DLD1 (cell line): ENCODE results near the gene TBC1D22A.
"Not testable (repeated sequence)": the region's sequence is repeated elsewhere in the genome, so short reads cannot be mapped to it uniquely, and the experiment has no call there.

ENCODE experiments used
- in situ Hi-C: cut with HindIII; loops from 2 replicates; pipeline ENCODE4 v1.10.0; 2017; ENCODE audit warnings: low sequenced_read_pairs

The TBC1D22A gene

DNA sequence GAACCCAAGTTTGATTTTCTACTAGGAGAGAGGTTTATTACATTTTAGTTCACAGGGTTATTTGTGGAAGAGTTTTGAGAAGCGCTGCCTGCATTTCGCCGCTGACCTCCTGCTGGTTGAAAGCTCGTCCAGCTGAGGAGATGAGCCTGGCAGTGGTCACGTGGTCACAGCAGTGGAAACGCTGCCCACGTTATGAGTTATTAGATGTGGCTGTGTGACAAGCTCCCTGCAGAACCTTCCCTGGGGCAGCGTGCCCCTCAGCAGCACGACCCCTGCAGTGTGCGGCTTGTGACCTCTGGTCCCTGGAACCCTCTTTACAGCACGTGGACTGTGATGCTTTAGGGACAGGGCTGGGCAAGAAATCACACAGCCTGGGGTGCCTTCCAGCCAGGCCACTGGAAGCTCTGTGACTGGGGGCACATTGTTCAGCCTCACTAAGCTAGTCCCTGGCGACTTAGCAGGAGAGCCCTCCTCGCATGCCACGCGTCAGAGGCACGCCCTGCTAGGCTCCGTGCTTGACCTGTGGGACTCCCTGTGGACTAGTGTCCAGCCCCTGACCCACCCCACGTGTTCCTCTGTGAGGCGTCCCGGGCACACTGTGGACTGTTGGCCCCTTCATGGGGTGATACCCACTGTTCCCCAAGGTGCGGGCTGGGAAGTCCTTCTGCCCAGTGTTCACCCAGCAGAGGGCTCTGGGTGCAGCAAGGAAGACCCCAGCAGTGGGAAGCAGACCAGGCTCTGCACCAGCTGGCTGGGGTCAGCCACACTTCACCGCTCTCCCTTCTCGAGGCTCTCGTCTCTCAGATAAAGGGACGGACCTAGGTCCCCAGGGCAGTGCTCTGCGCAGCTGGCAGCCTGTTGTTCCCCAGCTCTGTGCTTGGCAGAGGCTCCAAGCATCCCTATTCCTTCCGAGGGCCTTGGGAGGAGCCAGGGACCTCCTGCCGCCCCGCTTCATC, 349.5 kb downstream of the TBC1D22A start:
- in situ Hi-C loops = no loop called here

DNA sequence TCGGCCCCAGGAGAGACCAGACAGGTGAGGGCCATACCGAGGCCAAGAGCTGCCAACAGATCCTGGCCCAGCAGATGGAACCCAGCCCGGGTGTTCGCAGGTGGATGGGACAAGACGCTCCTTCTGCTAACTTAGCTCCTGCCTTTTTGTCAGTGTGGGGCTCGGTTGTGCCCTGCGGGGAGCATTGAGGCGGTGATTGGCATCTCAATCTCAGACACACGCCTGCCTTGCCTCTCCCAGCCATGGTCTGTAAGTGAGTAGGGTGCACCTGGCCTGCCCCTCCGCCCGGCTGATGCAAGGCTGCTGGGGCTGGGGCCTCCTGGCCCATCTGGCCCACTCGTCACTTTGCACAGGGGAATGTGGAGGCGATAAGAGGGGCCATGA, 350.1 kb downstream of the TBC1D22A start:
- in situ Hi-C loops = no loop called here

DNA sequence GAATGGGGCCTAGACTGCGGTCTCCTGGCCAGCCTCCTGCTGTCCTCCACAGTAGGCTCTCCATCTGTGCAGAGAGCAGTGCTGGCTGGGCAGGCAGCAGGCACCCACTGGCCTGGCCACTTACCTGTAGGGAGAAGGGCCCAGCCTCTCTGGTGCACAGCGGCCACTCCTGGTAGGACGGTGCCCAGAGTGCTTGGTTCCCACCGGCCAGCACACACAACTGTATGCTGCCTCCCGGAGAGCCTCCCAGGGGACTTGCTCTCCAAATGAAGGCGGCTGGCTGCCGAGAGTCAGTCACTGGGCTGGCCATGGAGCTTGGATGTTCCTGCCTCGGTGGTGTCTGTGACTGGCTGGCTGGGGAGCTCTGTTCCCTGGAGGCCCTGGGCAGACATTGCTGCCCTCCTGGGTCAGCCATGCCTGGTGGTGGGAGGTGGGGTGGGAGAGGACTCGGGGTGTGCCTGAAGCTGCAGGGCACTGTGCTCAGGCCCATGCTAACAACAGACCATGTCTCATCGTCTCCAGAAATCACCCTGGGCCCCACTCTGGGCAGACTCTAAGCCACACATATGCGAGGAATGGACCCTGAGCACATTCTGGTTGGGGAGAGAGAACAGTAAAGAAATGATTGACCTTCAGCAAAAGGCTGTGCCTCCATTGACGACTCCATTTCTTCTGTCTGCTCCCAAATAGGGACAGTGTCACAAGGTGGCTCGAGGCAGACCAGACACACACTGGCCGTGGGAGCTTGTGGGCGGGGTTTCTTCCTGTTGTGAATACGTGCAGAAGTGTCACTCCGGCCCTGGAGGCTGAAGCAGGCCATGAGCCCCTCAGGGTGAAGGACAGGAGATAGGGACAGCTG, 350.8 kb downstream of the TBC1D22A start:
- in situ Hi-C loops = no loop called here

DNA sequence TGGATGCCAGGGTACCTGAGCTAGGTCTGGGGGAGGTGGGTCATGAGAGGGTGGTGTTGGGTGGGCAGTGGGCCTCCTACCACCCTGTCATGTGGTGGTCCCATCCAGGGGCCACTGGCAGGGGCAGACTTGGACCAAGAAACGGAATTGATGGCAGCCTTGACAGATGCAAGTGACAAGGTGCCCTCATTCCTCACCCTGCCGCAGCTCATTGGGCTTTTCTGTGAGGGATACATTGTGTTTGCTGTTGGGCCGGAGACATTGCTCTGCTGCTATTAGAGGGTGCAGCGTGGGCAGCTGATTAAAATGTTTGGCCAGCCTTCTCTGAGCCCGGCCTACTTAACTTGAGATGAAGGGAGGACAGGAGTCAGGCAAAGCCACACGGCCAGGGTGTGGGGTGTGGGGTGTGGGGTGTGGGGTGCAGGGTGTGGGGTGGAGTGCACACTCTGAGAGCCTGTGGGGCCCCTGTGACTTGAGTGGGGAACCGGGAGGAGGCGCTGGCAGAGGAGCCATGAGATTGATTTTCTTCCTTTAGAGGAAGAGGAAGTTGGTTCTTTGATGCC, 351.5 kb downstream of the TBC1D22A start:
- in situ Hi-C loops = no loop called here

DNA sequence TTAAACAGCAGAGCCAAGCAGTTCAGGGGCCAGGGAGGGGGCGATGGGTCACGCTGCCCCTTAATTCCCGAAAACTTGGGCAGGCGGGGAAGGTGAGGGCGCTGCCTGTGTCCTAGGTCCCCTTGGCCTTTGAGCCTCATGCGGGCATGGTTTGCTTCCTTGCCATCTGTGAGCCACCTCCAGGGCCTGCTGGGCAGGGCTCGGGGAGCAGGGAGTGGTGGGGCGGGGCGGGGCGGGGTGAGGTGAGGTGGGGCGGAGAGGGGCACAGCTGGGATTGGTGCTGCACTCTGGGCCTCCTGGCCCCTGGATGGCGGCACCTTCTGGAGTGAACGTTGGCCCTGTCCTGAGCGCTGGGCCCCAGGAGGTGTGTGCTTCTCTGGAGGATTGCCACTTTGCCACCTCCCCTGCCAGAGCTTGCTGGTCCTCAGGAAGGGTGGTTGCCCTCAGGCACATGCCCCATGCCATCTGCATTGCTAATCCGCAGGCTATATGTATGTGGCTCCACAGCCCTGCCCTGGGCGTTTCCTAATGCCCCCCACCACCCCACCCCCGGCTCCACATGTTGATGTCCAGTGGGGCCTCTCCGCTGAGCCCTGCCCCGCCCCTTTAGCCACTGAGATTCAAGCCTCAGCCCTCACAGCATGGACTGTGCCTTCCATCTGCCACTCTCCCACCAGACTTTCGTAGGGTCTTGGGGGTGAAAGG, 352.5 kb downstream of the TBC1D22A start:
- in situ Hi-C loops = no loop called here

DNA sequence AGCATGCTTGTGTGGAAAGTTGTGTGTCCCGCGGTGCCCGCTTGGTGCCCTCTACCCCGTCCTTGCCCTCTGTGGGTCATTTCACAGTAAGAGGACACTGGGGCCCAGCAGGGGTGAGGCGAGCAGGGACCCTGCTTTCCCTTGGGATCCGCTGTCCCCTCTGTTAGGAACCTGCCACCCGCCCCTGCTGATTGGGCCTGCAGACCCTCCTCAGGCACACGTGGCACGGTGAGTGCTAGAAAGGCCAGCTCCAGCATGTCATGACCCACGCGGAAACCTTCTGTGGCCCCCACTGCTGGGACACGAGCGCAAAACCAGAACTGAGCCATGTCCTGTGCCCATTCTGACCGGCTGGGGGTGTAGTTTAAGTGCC, 353.1 kb downstream of the TBC1D22A start:
- in situ Hi-C loops = no loop called here

DNA sequence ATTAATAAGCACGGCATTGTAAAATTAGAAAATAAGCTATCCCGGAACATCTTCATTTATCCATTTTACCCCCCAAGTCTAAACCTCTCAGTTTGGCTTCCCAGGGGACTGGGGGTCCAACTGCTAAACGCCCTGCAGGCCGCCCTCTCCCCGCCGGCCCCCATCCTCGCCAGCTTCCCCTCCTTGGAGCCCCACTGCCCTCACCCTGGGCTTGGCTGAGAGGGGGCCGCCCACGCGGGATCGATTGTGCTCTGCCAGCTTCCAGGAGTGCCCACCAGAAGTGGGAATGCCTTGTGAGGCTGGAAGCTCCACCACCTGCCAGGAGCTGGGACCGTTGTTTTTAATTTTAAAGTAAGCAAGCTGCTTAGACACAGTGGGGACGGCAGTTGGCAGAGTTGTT, 353.5 kb downstream of the TBC1D22A start:
- in situ Hi-C loops = no loop called here

DNA sequence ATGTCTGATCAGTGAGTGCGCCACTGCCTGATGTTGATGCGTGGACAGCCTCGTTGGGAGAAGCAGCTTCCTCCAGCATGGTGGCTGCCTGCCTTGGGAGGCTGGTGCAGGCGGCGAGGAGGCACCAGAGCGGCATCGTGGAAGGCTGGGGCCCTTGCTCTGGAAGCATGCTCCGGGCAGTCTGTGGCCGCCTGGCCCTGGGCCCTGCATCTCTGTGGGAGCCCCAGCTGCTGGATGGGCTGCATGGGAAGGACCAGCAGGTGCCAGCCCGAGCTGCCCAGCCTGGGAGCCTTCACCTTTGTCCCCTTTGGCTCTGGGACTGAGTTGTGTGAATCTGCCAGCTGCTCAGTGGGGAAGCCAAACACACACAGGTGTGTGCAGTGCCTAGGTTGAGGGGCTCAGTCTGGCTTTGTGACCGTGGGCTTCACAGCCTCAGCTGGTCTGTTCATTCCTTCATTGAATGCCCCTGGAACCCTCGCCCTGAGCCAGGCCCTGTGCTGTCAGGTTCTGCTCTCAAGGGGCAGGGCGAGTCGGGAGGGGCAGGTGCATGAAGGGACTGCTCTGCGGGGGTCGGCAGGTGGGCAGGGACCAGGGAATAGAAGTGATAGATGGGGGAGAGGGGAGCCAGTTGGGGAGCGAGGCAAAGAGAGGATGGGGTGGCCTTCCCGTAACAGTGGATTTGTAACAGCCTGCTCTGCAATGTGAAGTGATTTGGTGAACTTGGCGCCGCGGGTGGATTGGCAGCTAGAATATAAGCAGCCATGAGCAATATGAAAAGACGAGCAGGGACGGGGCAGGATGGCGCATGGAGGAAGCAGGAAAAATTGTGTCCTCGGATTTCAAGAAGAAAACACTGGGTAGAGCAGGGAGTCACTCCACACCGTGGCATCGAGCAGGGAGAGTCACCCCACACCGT, 354.2 kb downstream of the TBC1D22A start:
- in situ Hi-C loops = no loop called here

DNA sequence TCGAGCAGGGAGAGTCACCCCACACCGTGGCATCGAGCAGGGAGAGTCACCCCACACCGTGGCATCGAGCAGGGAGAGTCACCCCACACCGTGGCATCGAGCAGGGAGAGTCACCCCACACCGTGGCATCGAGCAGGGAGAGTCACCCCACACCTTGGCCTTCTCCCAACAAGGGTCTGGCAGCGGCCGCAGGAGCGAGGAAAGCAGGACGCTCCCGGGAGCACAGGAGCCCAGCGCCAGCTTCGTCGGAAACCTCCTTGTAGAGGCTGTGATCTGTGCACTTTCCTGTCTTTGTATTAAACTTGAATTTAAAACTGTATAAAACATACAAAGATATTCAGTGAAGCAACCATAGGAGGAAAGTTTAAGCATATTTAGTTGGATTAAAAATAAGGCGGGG, 355.0 kb downstream of the TBC1D22A start:
- in situ Hi-C loops = not testable (repeated sequence)

DNA sequence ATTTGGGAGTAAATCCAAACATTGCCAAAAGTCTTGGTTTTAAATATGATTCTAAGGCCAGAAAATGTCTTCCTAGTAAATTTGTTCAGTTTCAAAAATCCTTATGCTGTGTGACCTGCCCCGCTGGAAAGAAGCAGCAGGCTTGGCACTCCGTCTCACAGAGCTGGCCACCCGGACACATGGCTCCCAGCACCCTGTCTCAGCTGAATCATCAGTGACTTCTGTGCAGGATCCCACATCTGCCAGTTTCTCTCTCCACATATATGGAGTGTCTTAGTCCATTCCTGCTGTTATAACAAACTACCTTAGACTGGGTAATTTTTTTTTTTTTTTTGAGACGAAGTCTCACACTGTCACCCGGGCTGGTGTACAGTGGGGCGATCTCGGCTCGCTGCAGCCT, 356.7 kb downstream of the TBC1D22A start:
- in situ Hi-C loops = no loop called here

DNA sequence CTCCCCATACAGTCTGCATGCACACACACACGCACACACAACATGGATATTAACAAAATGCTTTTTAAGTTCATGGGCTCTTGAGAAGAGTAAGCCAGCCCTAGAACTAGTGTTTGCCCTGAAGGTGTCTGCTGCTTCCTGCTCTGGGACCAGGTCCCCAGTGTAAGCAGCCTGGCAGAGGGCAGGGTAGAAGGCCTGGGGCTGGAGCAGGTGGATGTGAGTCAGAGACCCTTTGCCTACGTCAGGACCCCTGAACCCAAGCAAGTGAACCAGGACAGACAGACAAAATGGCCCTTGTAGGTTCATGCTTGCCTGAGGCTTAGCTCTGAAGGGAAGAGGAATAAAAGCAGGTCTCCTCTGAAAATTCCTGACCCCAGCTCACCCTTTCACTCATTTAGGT, 357.9 kb downstream of the TBC1D22A start:
- in situ Hi-C loops = no loop called here

DNA sequence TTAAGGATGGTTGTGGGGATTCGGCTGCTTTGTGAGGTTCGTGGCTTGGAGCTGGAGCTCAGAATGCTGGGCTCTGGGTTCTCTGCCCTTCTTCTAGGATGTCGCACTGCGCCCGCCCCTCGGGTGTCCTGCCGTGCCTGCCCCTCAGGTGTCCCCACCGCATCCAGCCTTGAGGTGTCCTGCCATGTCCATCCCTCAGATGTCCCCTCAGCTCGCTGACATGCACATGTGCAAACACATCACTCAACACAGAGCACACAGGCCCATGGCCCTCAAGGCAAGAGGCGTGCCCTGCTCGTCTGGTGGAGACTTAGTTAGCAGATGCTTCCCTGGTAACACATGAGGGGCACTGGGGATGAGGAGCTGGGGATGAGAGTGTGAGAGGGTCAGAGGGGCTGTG, 359.3 kb downstream of the TBC1D22A start:
- in situ Hi-C loops = no loop called here

DNA sequence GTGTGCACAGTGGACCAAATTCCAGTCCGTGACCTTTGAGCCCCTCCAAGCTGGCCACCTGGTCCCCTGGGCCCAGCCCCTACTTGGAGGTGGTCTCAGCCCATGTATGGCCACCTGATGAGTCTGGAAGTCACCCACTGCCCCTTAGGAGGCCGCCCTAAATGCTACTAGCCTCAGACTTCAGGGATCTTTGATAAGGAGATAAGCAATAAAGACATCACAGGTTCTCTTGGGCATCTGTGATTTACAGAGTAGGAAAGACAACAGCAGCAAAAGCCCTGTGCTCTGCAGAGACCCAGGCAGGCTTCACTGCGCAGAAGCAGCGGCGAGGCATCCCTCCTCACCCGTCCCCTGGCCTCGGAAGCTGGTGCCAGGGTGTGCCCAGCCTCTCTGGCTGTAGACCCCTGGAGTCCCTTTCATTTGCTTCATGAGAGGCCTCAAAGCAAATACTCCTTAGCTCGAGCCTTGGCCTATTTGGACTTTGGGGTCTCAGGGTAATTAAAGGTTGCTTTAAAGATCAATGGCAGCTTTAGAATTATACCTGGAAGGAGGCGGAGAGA, 360.1 kb downstream of the TBC1D22A start:
- in situ Hi-C loops = no loop called here

DNA sequence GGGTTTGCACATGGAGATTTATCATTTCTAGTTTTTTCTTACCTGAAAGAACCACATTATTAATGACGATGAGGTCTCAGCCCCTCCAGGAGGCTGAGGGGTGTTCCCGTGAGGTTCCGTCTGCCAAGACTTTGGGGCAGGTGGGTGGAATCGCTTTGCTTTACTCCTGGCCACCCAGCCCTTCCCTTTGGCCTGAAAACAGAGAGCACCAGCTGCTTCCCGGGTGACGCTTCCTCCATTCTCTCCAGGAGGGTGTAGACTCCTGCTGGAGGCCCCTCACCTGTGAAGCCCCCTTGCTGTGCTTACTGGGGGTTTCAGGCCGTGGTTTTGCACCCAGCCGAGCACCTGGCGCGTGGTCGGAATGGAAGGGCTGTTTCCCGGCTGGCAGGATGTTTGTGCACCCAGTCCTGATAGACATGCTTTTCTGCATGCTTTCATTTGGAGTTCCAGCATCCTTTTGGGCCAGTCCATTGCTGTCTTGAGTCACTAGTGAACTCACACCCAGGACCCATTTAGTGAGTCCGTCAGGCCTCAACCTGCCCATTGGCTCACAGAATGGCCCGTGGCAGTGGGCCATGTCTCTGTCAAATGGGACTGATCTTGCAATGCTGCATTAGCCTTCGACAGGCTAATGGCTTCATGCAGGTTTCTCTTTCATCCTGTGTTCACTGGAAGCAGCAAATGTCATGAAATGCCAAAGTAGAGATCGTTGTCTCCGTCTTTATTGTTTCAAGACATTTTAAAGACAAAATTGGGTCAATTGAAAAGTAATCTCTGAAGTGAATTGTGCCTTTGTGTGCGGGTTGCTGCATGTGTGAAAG, 360.8 kb downstream of the TBC1D22A start:
- in situ Hi-C loops = no loop called here

DNA sequence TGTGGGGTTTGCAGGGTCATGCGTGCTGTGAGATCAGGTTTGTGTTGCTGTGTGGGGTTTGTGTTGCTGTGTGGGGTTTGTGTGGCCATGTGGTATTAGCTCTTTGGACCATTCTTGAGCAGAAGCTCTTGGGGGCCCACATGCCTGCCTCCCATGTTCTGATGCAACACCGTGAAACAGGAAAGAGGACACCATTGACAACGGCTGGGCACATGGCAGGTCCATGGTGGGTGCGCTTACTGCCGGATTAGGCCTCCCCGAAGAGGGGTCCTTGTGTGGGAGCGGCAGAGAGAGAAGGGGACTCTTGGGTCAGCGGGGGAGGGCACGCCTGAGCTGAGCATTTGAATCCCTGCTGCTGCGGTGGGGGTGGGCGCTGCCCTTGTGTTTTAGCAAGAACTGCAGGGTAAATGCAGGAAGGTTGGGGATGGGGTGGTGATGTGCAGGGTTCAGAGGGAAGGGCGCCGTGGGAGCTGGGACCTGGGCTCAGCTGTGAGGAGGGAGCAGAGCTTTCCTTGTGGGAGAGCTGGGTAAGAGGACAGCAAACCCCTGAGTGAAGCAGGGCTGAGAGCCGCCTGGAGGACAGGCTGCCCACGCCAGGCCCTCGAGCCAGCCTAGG, 361.5 kb downstream of the TBC1D22A start:
- in situ Hi-C loops = no loop called here

DNA sequence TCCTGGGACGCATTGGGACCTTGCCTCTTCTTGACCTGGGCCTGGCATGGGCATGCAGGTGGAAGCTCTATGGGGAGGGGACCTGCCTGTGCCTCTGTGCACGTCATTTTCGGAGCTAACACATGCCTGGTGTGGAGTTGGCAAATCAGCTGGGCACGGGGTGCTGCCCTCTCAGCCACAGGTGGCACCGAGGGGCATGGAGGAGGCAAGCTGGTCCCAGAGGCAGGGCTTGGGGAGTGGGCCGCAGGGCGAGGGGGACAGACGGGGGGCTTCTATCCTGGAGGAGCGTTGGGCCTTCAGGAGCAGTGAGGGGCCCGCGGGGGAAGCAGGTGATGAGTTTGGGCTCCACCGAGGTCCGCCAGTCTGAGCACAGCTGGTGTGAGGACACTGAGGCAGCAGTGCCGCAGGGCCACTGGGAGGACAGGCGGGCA, 362.0 kb downstream of the TBC1D22A start:
- in situ Hi-C loops = no loop called here

DNA sequence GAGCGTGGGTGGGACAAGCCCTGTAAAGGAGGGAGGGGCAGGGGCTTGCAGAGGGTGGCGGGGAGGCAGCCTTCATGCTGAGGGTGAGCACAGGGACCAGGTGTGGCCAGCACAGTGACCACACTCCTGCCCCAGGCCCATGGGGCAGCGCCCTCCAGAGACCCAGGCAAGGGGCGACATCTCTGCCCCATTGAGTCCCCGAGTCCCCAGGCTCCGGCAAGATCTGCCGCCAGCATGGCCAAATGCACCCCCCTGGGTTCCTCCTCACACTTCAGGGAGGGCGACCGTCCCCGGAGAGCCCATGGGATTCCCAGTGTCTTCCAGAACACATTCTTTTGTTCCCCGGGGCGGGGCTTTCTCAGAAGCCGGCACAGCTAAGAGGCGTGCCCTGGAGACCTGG, 362.5 kb downstream of the TBC1D22A start:
- in situ Hi-C loops = no loop called here

DNA sequence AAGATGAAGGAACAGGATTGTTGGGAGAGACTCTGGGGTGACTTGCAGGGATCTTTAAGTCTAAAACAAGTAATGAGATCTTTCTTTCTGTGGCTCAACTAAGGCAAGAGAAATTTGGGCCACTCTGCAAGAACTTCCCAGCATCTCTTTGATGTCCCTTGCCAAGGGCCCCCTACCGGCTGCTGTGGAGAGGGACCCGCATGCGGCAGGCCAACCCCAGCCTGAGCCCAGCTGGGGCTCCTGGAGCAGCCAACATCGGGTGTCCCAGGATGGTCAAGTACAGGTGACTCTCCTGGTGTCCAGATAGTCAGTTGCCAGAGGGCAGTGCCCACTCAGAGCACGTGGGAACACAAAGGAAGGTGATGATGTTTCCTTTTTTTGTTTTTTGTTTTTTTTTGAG, 363.2 kb downstream of the TBC1D22A start:
- in situ Hi-C loops = no loop called here
